ENCODE data around the gene BANK1. TPM values are rescaled to one million over a fixed set of nuclear protein-coding genes. Genes with fewer than 3 reads are reported as not detected.
A peak's percentile ranks its signal among the peaks of the same experiment; 100 is the strongest.

BANK1 gene
- total and polyA plus RNA-seq, 10 of the 15 experiments (the other 5 are each of a cell fraction or from before 2014, with no cell fraction given) = 0.13 to 2.1 (median 0.42) TPM

DNA sequence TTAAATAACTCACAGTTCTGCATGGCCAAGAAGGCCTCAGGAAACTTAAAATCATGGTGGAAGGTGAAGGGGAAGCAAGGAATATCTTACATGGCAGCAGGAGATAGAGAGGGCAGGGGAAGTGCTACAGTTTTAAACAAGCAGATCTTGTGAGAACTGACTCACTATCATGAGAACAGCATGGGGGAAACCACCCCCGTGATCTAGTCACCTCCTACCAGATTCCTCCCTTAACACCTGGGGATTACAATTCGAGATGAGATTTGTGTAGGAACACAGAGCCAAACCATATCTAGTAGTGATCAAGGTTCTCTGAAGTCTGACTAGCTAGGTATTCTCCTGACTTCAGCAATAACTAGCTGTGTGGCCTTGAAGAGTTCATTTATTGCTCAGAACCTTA lies 56.0 kb downstream of the BANK1 start:
- ChIA-PET SMC1A (ENCODE audit: uncharacterized antibody, unreplicated experiment) (interaction anchor here (1.0 kb wide), 1 partner anchor 13 kb away, joined by 3 read pairs; no protein-coding TSS in a partner anchor), POLR2A (no interaction called here), RAD21 (ENCODE audit: unreplicated experiment) (no interaction called here), CTCF (no interaction called here)
- Histone ChIP-seq H3K27me3 (replicated peaks in 1 of 2; ENCODE audit: control insufficient read depth in 2 of 2, insufficient read depth in 2 of 2, low read length in 1 of 2) (no peaks in the 10 kb centered on the region), H3K9me3 (replicated peaks; ENCODE audit: control insufficient read depth, insufficient read depth, low read length) (no peaks in the 10 kb centered on the region; the same call in 2 of the 3 replicates), H3K79me2 (ENCODE audit: control insufficient read depth, insufficient read depth, low read length) (no peaks in the 10 kb centered on the region), H3K27ac (ENCODE audit: control insufficient read depth, insufficient read depth) (no peak overlapping the region), H3K4me2 (ENCODE audit: control insufficient read depth, insufficient read depth) (no peak overlapping the region), H3K4me3 (no peak overlapping the region), H2AFZ (ENCODE audit: control insufficient read depth, low read depth, low read length) (no peak overlapping the region), H3K9ac (ENCODE audit: control insufficient read depth, insufficient read depth, low read length) (no peak overlapping the region), H3K36me3 (ENCODE audit: control insufficient read depth in 2 of 2, insufficient read depth in 2 of 2, low read length in 1 of 2) (no peaks in the 10 kb centered on the region), H3K4me1 (ENCODE audit: control insufficient read depth, insufficient read depth, low read length) (no peaks in the 10 kb centered on the region), H4K20me1 (ENCODE audit: control insufficient read depth, insufficient read depth) (no peaks in the 10 kb centered on the region)
- in situ Hi-C loops (cut with MboI) = no loop called here
- ATAC-seq (peak; percentile 32; the same call in 2 of the 3 replicates), FAIRE-seq (no peak), DNase-seq (ENCODE audit: low read depth, low spot score) (no peak)
- no TSS peak for BruUV-seq (replicated peaks)
- TF ChIP-seq CHD4 (IDR thresholded peaks at IDR 0.05) = no peak
- no peak for TF ChIP-seq CUX1 (IDR thresholded peaks at IDR 0.05; ENCODE audit: insufficient replicate concordance, low read depth, low read length)
- TF ChIP-seq FOS (IDR thresholded peaks at IDR 0.05; ENCODE audit: borderline replicate concordance, extremely low read depth, insufficient read length) = no peak
- no peak for TF ChIP-seq ZNF384 (IDR thresholded peaks at IDR 0.05; ENCODE audit: borderline replicate concordance, low read depth, low read length)
- TF ChIP-seq CHD1 (IDR thresholded peaks at IDR 0.05; ENCODE audit: low read depth, low read length) = no peak
- no peak for TF ChIP-seq SUZ12 (IDR thresholded peaks at IDR 0.05; ENCODE audit: unreplicated experiment)
- no peak for TF ChIP-seq E2F4 (IDR thresholded peaks at IDR 0.05; ENCODE audit: low read depth, low read length)
- no peak for TF ChIP-seq SMAD1 (IDR thresholded peaks at IDR 0.05; ENCODE audit: low read depth, partially characterized antibody)
- TF ChIP-seq IKZF1 (conservative IDR thresholded peaks at IDR 0.05) = no peak
- WGBS (ENCODE audit: insufficient coverage, insufficient replicate concordance, low lambda C conversion rate, missing lambda C conversion rate) = 56% methylated on average over 2 of the region's 2 CpGs
- intact Hi-C loops (cut with micrococcal nuclease; ENCODE audit: unreplicated experiment) = no loop called here

Measured in GM12878 (cell line).